A673 (cell line): ENCODE data around the gene RNF7. TPM values are rescaled to one million over a fixed set of nuclear protein-coding genes. Genes with fewer than 3 reads are reported as not detected.

ENCODE experiments used
- BruUV-seq: library from RNA; stranded (reverse); fragments of 400-500 nt; replicated peaks from 2 replicates; lab custom pipeline; 2021; lab: Mats Ljungman, UMichigan
- CTCF ChIA-PET: fragments of 300-600 bp; sonication (Branson Sonifier 250); formaldehyde crosslinking; loops from one replicate; lab custom pipeline; 2022; ENCODE audit warnings: antibody characterized with exemption; lab: Charles Lee
- POLR2A ChIA-PET: fragments of 300-600 bp; sonication (Branson Sonifier 250); formaldehyde crosslinking; loops from one replicate; lab custom pipeline; 2022; ENCODE audit warnings: antibody characterized with exemption; ENCODE audit not compliant: low non-redundant PET; lab: Charles Lee
- DNase-seq: peaks from one replicate; pipeline ENCODE4 v3.0.0-alpha.2; 2015; ENCODE audit warnings: low spot score
- H3K27ac ChIP-seq: fragments of 200-600 bp; sonication (generic); 2 replicates; pipeline ENCODE4 v1.5.1; 2016; ENCODE audit warnings: mixed run types, low read depth, mild to moderate bottlenecking, mixed read lengths, antibody characterized with exemption, low read length; ENCODE audit not compliant: poor library complexity, severe bottlenecking
- H3K27me3 ChIP-seq: fragments of 200-600 bp; sonication (generic); replicated peaks from 2 replicates; pipeline ENCODE4 v1.6.1; 2017; ENCODE audit warnings: mixed run types, low read depth, mild to moderate bottlenecking, mixed read lengths, antibody characterized with exemption, low read length; ENCODE audit not compliant: insufficient read depth, poor library complexity
- H3K36me3 ChIP-seq: fragments of 200-600 bp; sonication (generic); 2 replicates; pipeline ENCODE4 v1.6.1; 2016; ENCODE audit warnings: mixed run types, mild to moderate bottlenecking, mixed read lengths, antibody characterized with exemption, low read length; ENCODE audit not compliant: insufficient read depth, poor library complexity, severe bottlenecking
- H3K4me1 ChIP-seq: fragments of 200-600 bp; sonication (generic); 2 replicates; pipeline ENCODE4 v1.6.1; 2017; ENCODE audit warnings: mixed run types, mild to moderate bottlenecking, mixed read lengths, antibody characterized with exemption, low read length; ENCODE audit not compliant: insufficient read depth, poor library complexity, severe bottlenecking
- H3K4me3 ChIP-seq: fragments of 200-600 bp; sonication (generic); 2 replicates; pipeline ENCODE4 v1.5.1; 2016; ENCODE audit warnings: low read depth, mixed run types, mild to moderate bottlenecking, mixed read lengths, low read length; ENCODE audit not compliant: poor library complexity, severe bottlenecking
- H3K9me3 ChIP-seq: fragments of 200-600 bp; sonication (generic); 2 replicates; pipeline ENCODE4 v1.6.1; 2016; ENCODE audit warnings: mixed run types, low read depth, mild to moderate bottlenecking, mixed read lengths, antibody characterized with exemption, low read length; ENCODE audit not compliant: poor library complexity, severe bottlenecking
- EZH2 ChIP-seq: fragments of 200-600 bp; sonication (generic); IDR thresholded peaks from 2 replicates; pipeline ENCODE4 v1.6.1; 2017; ENCODE audit warnings: borderline replicate concordance, low read depth, mild to moderate bottlenecking, mixed read lengths, antibody characterized with exemption, low read length; ENCODE audit not compliant: poor library complexity, severe bottlenecking
- intact Hi-C: fragments of 100-400 bp; cut with micrococcal nuclease; formaldehyde crosslinking; loops from one replicate; pipeline ENCODE4 v1.10.0; 2022; ENCODE audit not compliant: unreplicated experiment
- total RNA-seq: library from RNA; stranded (reverse); gene quantifications from 2 replicates; pipeline ENCODE4 v1.2.3, GENCODE V29; 2021
- TF ChIP-seq, protein P1 (sequence below): fragments of 300-800, 200-600 bp; sonication (generic); conservative IDR thresholded peaks from 2 replicates; pipeline ENCODE4 v1.5.1; 2017; ENCODE audit warnings: low read depth, mild to moderate bottlenecking, antibody characterized with exemption, low read length, moderate library complexity, mixed read lengths

RNF7 gene
- total RNA-seq, 1 experiment from 2014 or later = 123 TPM

- Histone ChIP-seq H3K27me3 (no peaks in the 10 kb centered on the region), H3K9me3 (no peaks in the 10 kb centered on the region), H3K27ac (no peak overlapping the region), H3K4me3 (no peak overlapping the region), H3K4me1 (no peaks in the 10 kb centered on the region), H3K36me3 (no peaks in the 10 kb centered on the region)
- intact Hi-C loops = no loop called here
- ChIA-PET POLR2A (no interaction called here), CTCF (no interaction called here)
- DNase-seq = no peak
- BruUV-seq = no TSS peak
- TF ChIP-seq, protein P1, sequence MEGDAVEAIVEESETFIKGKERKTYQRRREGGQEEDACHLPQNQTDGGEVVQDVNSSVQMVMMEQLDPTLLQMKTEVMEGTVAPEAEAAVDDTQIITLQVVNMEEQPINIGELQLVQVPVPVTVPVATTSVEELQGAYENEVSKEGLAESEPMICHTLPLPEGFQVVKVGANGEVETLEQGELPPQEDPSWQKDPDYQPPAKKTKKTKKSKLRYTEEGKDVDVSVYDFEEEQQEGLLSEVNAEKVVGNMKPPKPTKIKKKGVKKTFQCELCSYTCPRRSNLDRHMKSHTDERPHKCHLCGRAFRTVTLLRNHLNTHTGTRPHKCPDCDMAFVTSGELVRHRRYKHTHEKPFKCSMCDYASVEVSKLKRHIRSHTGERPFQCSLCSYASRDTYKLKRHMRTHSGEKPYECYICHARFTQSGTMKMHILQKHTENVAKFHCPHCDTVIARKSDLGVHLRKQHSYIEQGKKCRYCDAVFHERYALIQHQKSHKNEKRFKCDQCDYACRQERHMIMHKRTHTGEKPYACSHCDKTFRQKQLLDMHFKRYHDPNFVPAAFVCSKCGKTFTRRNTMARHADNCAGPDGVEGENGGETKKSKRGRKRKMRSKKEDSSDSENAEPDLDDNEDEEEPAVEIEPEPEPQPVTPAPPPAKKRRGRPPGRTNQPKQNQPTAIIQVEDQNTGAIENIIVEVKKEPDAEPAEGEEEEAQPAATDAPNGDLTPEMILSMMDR = no peak
- no peak for TF ChIP-seq EZH2
Measured at GRCh38 chr3:141726483-141726882, 11.6 kb upstream of the RNF7 start.

DNA sequence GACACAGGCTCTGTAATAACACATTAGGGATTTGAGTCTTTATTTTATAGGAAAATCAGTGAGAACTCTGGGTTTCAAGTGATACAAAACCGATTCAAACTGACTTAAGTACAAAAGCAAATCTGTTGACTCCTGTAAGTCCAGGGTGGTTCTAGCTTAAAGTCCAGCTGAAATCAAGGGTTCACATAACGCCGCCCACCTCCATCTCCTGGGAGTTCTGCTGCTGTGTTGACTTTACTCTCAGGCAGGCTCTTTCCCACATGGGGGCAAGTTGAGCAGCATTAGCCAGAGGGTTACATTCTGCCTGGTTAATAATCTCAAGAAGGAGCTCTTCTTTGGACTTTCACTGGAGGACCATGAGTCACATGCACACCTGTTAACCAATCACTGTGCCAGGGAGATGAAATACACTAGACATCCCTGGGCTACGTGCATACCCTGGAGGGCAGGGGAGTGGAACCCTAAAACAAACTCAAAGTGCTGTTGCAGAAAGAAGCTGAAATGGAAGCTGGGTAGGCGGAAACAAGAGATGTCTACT is 9.7 kb upstream of the RNF7 start:
- H3K36me3 ChIP-seq = no peaks in the 10 kb centered on the region
- H3K4me3 ChIP-seq = no peak overlapping the region
- no peak for TF ChIP-seq EZH2
- TF ChIP-seq, protein P1 = no peak
- intact Hi-C loops = no loop called here
- H3K27ac ChIP-seq = no peak overlapping the region
- no peak for DNase-seq
- no peaks in the 10 kb centered on the region for H3K9me3 ChIP-seq
- no TSS peak for BruUV-seq
- H3K27me3 ChIP-seq = no peaks in the 10 kb centered on the region
- no peaks in the 10 kb centered on the region for H3K4me1 ChIP-seq
- ChIA-PET POLR2A (no interaction called here), CTCF (no interaction called here)

DNA sequence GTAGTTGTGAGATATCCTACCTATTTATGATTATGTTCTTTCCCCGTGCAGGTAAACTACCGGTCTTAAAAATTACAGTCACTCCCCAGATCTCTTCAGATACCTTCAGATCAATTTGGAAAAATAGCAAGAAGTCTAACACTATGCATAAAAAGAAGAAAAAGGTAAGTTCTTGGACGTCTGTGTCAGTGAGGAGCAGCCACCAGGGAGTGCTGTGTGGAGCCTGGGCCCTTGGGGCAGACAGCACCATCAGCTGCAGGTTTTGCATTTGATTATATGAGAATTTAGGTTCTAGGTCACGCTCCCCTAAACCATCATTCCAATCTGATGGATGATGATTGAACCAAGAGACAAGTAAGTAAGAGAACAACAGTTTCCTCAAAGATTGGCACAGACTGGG is 8.9 kb upstream of the RNF7 start:
- Histone ChIP-seq H3K4me1 (no peaks in the 10 kb centered on the region), H3K9me3 (no peaks in the 10 kb centered on the region), H3K4me3 (no peak overlapping the region), H3K36me3 (no peaks in the 10 kb centered on the region), H3K27ac (no peak overlapping the region), H3K27me3 (no peaks in the 10 kb centered on the region)
- TF ChIP-seq, protein P1 = 0 out of 2 replicates have a peak, but pooled peaks have one; percentile 19
- no peak for TF ChIP-seq EZH2
- BruUV-seq = no TSS peak
- ChIA-PET POLR2A (no interaction called here), CTCF (no interaction called here)
- intact Hi-C loops = no loop called here
- no peak for DNase-seq
